H1 (cell line): ENCODE measurements around the gene AGXT2. TPM values are rescaled to one million over a fixed set of nuclear protein-coding genes. Genes with fewer than 3 reads are reported as not detected.

Experiments
- CTCF ChIA-PET: fragments of 300-600 bp; sonication (Branson Sonifier 250); formaldehyde crosslinking; loops from one replicate; lab custom pipeline; 2021; ENCODE audit not compliant: partially characterized antibody; lab: Charles Lee
- POLR2A ChIA-PET: fragments of 300-600 bp; sonication (Branson Sonifier 250); formaldehyde crosslinking; loops from one replicate; lab custom pipeline; 2021; ENCODE audit warnings: inconsistent platforms; ENCODE audit not compliant: partially characterized antibody; lab: Charles Lee
- DNase-seq, 2 experiments: peaks; one replicate each; pipeline versions ENCODE4 v3.0.0 to v3.0.0-alpha.2; 2010 to 2022; ENCODE audit warnings: low spot score in 2 of 2, low read depth in 1 of 2, mixed read lengths in 1 of 2
- FAIRE-seq: peaks from 2 replicates; lab custom pipeline; 2011; peaks lifted over from hg19 to GRCh38; lab: Jason Lieb, UNC
- H2AFZ ChIP-seq: 2 replicates; pipeline ENCODE4 v1.8.1; 2012; ENCODE audit warnings: low read length, inconsistent platforms
- H2AK5ac ChIP-seq: 2 replicates; pipeline ENCODE4 v1.6.1; 2013; ENCODE audit warnings: low read depth, low read length
- H2BK120ac ChIP-seq: replicated peaks from 2 replicates; pipeline ENCODE3; 2013; ENCODE audit warnings: low read depth, low read length, inconsistent platforms
- H2BK12ac ChIP-seq: 2 replicates; pipeline ENCODE4 v1.6.1; 2013; ENCODE audit warnings: low read depth, low read length
- H2BK15ac ChIP-seq: 2 replicates; pipeline ENCODE4 v1.6.1; 2013; ENCODE audit warnings: low read length
- H2BK20ac ChIP-seq: 2 replicates; pipeline ENCODE4 v1.6.1; 2013; ENCODE audit warnings: low read length
- H2BK5ac ChIP-seq: 2 replicates; pipeline ENCODE4 v1.6.1; 2013; ENCODE audit warnings: low read depth, low read length
- H3K14ac ChIP-seq: 2 replicates; pipeline ENCODE4 v1.6.1; 2013; ENCODE audit warnings: inconsistent platforms; ENCODE audit not compliant: insufficient read length
- H3K18ac ChIP-seq: 2 replicates; pipeline ENCODE4 v1.6.1; 2013; ENCODE audit warnings: low read length; ENCODE audit errors: extremely low read depth
- H3K23ac ChIP-seq: 2 replicates; pipeline ENCODE4 v1.6.1; 2013; ENCODE audit warnings: inconsistent platforms; ENCODE audit not compliant: insufficient read length
- H3K23me2 ChIP-seq: 2 replicates; pipeline ENCODE4 v1.6.1; 2013; ENCODE audit warnings: low read depth, low read length
- H3K27ac ChIP-seq: 2 replicates; pipeline ENCODE4 v1.6.1; 2011; ENCODE audit warnings: low read depth, low read length, inconsistent platforms
- H3K27me3 ChIP-seq, 4 experiments: replicated peaks in 1 of 4; 1 replicate in 1 of 4; 2 replicates in 3 of 4; pipeline versions ENCODE4 v1.6.1 to v1.8.1; 2011 to 2013; ENCODE audit warnings: low read length in 3 of 4, mild to moderate bottlenecking in 3 of 4, inconsistent platforms in 2 of 4, mixed read lengths in 2 of 4, moderate library complexity in 1 of 4; ENCODE audit not compliant: control insufficient read depth in 3 of 4, insufficient read depth in 3 of 4; ENCODE audit errors: extremely low read depth in 1 of 4
- H3K36me3 ChIP-seq, 4 experiments: 2 replicates each; pipeline versions ENCODE4 v1.6.1 to v1.8.1; 2011 to 2013; ENCODE audit warnings: mild to moderate bottlenecking in 4 of 4, low read length in 3 of 4, moderate library complexity in 2 of 4, control low read depth in 1 of 4, inconsistent platforms in 1 of 4; ENCODE audit not compliant: insufficient read depth in 4 of 4, control insufficient read depth in 2 of 4
- H3K4ac ChIP-seq: replicated peaks from 2 replicates; pipeline ENCODE3; 2013; ENCODE audit warnings: low read length, low read depth, mixed read lengths, inconsistent platforms; ENCODE audit not compliant: insufficient read length
- H3K4me1 ChIP-seq, 4 experiments: replicated peaks in 1 of 4; 1 replicate in 1 of 4; 2 replicates in 3 of 4; pipeline versions ENCODE4 v1.6.1 to v1.8.1; 2011 to 2013; ENCODE audit warnings: low read length in 3 of 4, inconsistent platforms in 2 of 4, mixed read lengths in 1 of 4; ENCODE audit not compliant: insufficient read depth in 4 of 4, control insufficient read depth in 3 of 4
- H3K4me2 ChIP-seq, 2 experiments: 2 replicates each; pipeline versions ENCODE4 v1.6.1 to v1.8.1; 2011 to 2013; ENCODE audit warnings: low read depth in 2 of 2, low read length in 2 of 2, control low read depth in 1 of 2, inconsistent platforms in 1 of 2, mild to moderate bottlenecking in 1 of 2; ENCODE audit not compliant: insufficient read depth in 1 of 2
- H3K4me3 ChIP-seq, 4 experiments: fragments of 200-600, 300-600 bp in 1 of 4; sonication (generic), shearing (Covaris generic), sonication (Bioruptor Twin) in 1 of 4; 2 replicates each; pipeline versions ENCODE4 v1.5.1 to v1.8.1; 2011 to 2016; ENCODE audit warnings: low read length in 4 of 4, low read depth in 3 of 4, control low read depth in 2 of 4, inconsistent platforms in 2 of 4, mild to moderate bottlenecking in 2 of 4, mixed read lengths in 1 of 4, moderate library complexity in 1 of 4; ENCODE audit not compliant: insufficient read depth in 2 of 4; ENCODE audit errors: extremely low read depth in 1 of 4
- H3K56ac ChIP-seq: replicated peaks from 2 replicates; pipeline ENCODE3; 2013; ENCODE audit warnings: low read depth, mild to moderate bottlenecking, mixed read lengths, low read length, inconsistent platforms; ENCODE audit not compliant: insufficient read length
- H3K79me1 ChIP-seq: 2 replicates; pipeline ENCODE4 v1.6.1; 2013; ENCODE audit warnings: low read depth, low read length, control low read depth
- H3K79me2 ChIP-seq, 2 experiments: 2 replicates each; pipeline versions ENCODE4 v1.6.1 to v1.8.1; 2012 to 2013; ENCODE audit warnings: low read length in 2 of 2, mild to moderate bottlenecking in 2 of 2, inconsistent platforms in 1 of 2; ENCODE audit not compliant: insufficient read depth in 2 of 2, control insufficient read depth in 1 of 2
- H3K9ac ChIP-seq, 4 experiments: replicated peaks in 1 of 4; 1 replicate in 1 of 4; 2 replicates in 3 of 4; pipeline versions ENCODE4 v1.6.1 to v1.8.1; 2011 to 2013; ENCODE audit warnings: low read depth in 3 of 4, low read length in 3 of 4, control low read depth in 2 of 4, mild to moderate bottlenecking in 2 of 4, moderate library complexity in 2 of 4, inconsistent platforms in 1 of 4; ENCODE audit errors: extremely low read depth in 1 of 4
- H3K9me3 ChIP-seq, 2 experiments: 2 replicates each; pipeline versions ENCODE4 v1.6.1 to v1.8.1; 2012 to 2013; ENCODE audit warnings: mild to moderate bottlenecking in 2 of 2, moderate library complexity in 2 of 2, control low read depth in 1 of 2, inconsistent platforms in 1 of 2, low read depth in 1 of 2, low read length in 1 of 2, mixed read lengths in 1 of 2; ENCODE audit not compliant: insufficient read depth in 2 of 2
- H4K20me1 ChIP-seq, 2 experiments: replicated peaks in 1 of 2; 2 replicates each; pipeline versions ENCODE3 to v1.8.1; 2011 to 2013; ENCODE audit warnings: inconsistent platforms in 2 of 2, low read length in 2 of 2, mild to moderate bottlenecking in 1 of 2; ENCODE audit not compliant: insufficient read depth in 2 of 2, control insufficient read depth in 1 of 2
- H4K5ac ChIP-seq: 2 replicates; pipeline ENCODE4 v1.6.1; 2013; ENCODE audit warnings: low read length, low read depth, mixed read lengths, inconsistent platforms; ENCODE audit not compliant: insufficient read length
- H4K8ac ChIP-seq: 2 replicates; pipeline ENCODE4 v1.8.0; 2013; ENCODE audit warnings: mild to moderate bottlenecking, moderate library complexity, low read length, inconsistent platforms; ENCODE audit not compliant: insufficient read depth; ENCODE audit errors: extremely low read depth
- H4K91ac ChIP-seq: replicated peaks from 2 replicates; pipeline ENCODE3; 2013; ENCODE audit warnings: low read length, mixed read lengths, inconsistent platforms; ENCODE audit not compliant: insufficient read length
- BRCA1 ChIP-seq: IDR thresholded peaks from 2 replicates; pipeline ENCODE4 v1.6.1; 2012; ENCODE audit warnings: low read depth, low read length, improper control_type of control experiment
- CHD1 ChIP-seq: IDR thresholded peaks from 2 replicates; pipeline ENCODE4 v1.6.1; 2012; ENCODE audit warnings: low read depth, low read length, improper control_type of control experiment
- CREB1 ChIP-seq: IDR thresholded peaks from 2 replicates; pipeline ENCODE4 v1.6.1; 2012; ENCODE audit warnings: inconsistent platforms
- E2F6 ChIP-seq: IDR thresholded peaks from 2 replicates; pipeline ENCODE4 v1.6.1; 2012; ENCODE audit warnings: inconsistent platforms
- FOSL1 ChIP-seq: IDR thresholded peaks from 2 replicates; pipeline ENCODE4 v1.6.1; 2011; ENCODE audit warnings: mild to moderate bottlenecking, low read depth, low read length, moderate library complexity; ENCODE audit not compliant: insufficient read depth
- POLR2A ChIP-seq, 2 experiments: IDR thresholded peaks; 1 replicate in 1 of 2; 2 replicates in 1 of 2; pipeline ENCODE4 v1.6.1; 2011; ENCODE audit warnings: low read depth in 2 of 2, low read length in 2 of 2, mild to moderate bottlenecking in 2 of 2; ENCODE audit errors: control extremely low read depth in 1 of 2
- RFX5 ChIP-seq: IDR thresholded peaks from 2 replicates; pipeline ENCODE4 v1.6.1; 2011; ENCODE audit warnings: low read depth, low read length, improper control_type of control experiment, borderline replicate concordance
- SP2 ChIP-seq: IDR thresholded peaks from 2 replicates; pipeline ENCODE4 v1.6.1; 2012; ENCODE audit warnings: mild to moderate bottlenecking, low read length, inconsistent platforms
- SUZ12 ChIP-seq: fragments of 200-600 bp; sonication (generic); IDR thresholded peaks from 2 replicates; pipeline ENCODE4 v1.6.1; 2012; ENCODE audit warnings: mild to moderate bottlenecking, inconsistent platforms, low read length, moderate library complexity, mixed read lengths
- TAF7 ChIP-seq: optimal IDR thresholded peaks from 2 replicates; pipeline ENCODE3; 2011; ENCODE audit warnings: low read depth, mild to moderate bottlenecking, inconsistent platforms, low read length, moderate library complexity, borderline replicate concordance
- YY1 ChIP-seq: IDR thresholded peaks from 2 replicates; pipeline ENCODE4 v1.6.1; 2011; ENCODE audit warnings: low read depth, mild to moderate bottlenecking, low read length
- ZNF274 ChIP-seq: IDR thresholded peaks from 2 replicates; pipeline ENCODE4 v1.7.0; 2012; ENCODE audit warnings: low read length, borderline replicate concordance; ENCODE audit errors: extremely low read depth
- WGBS, 2 experiments: shearing (Covaris generic) in 1 of 2; methylation state at CpG; one replicate each; pipeline versions ENCODE4 v1.1.6 to v1.1.7; 2013 to 2015; ENCODE audit warnings: low lambda C conversion rate in 2 of 2, mixed read lengths in 2 of 2, inconsistent platforms in 1 of 2, low coverage in 1 of 2, missing lambda C conversion rate in 1 of 2; ENCODE audit not compliant: insufficient replicate concordance in 2 of 2, insufficient coverage in 1 of 2, insufficient read length in 1 of 2; ENCODE audit errors: extremely low coverage in 1 of 2, missing lambda C conversion rate in 1 of 2; 5-methylcytosine and 5-hydroxymethylcytosine counted together
- polyA plus RNA-seq, 7 experiments: library from polyadenylated mRNA; depleted of rRNA in 3 of 7; stranded (reverse) in 5 of 7; unstranded in 2 of 7; fragments of >200 nt in 5 of 7; fragments of 200-250 nt in 2 of 7; gene quantifications; 1 replicate in 5 of 7; 2 replicates in 1 of 7; 4 replicates in 1 of 7; pipeline versions ENCODE4 v1.2.1 to v1.2.3, GENCODE V29; 2011 to 2013; ENCODE audit warnings: missing spikeins in 2 of 7, mixed read lengths in 2 of 7
- total RNA-seq: library from RNA; stranded (reverse); fragmentation: NEBNext Ultra II Directional; extraction: Animal tissue kit (Norgen Biotek cat#: 25700); gene quantifications from 2 replicates; pipeline ENCODE4 v1.2.1, GENCODE V29; 2021
- TF ChIP-seq, protein P1 (sequence below), 3 experiments: IDR thresholded peaks; 1 replicate in 2 of 3; 2 replicates in 1 of 3; pipeline versions ENCODE4 v1.5.1 to v1.6.1; 2011; ENCODE audit warnings: low read length in 3 of 3, mild to moderate bottlenecking in 3 of 3, inconsistent platforms in 2 of 3, low read depth in 1 of 3, moderate library complexity in 1 of 3; ENCODE audit not compliant: insufficient read depth in 1 of 3; ENCODE audit errors: control extremely low read depth in 1 of 3

Gene AGXT2
- total and polyA plus RNA-seq, 2 of the 8 experiments (the other 6 are each of a cell fraction or from before 2014, with no cell fraction given) = not detected

- Histone ChIP-seq H4K5ac (no peak overlapping the region), H3K14ac (no peak overlapping the region), H2BK120ac (no peak overlapping the region), H3K4ac (no peak overlapping the region), H3K9ac (no peak overlapping the region), H3K56ac (no peak overlapping the region), H2BK20ac (no peak overlapping the region), H2AFZ (no peak overlapping the region), H3K23me2 (no peaks in the 10 kb centered on the region), H3K23ac (no peak overlapping the region), H3K79me1 (no peaks in the 10 kb centered on the region), H3K27ac (no peak overlapping the region), H4K20me1 (no peaks in the 10 kb centered on the region), H2BK5ac (no peak overlapping the region), H3K27me3 (no peaks in the 10 kb centered on the region), H3K4me1 (no peaks in the 10 kb centered on the region), H3K79me2 (no peaks in the 10 kb centered on the region), H4K8ac (no peak overlapping the region), H2BK12ac (no peak overlapping the region), H3K9me3 (no peaks in the 10 kb centered on the region), H2AK5ac (no peak overlapping the region), H2BK15ac (no peak overlapping the region), H3K4me2 (no peak overlapping the region), H3K4me3 (no peak overlapping the region), H3K36me3 (no peaks in the 10 kb centered on the region), H4K91ac (no peak overlapping the region), H3K18ac (no peak overlapping the region)
- 85% methylated on average over 4 of the region's 4 CpGs; no CpG with 5 or more reads in 1 of the 2 experiments for WGBS, 2 experiments
- ChIA-PET POLR2A (no interaction called here), CTCF (interaction anchor here (1.1 to 2.4 kb wide), 3 partner anchors 10 to 35 kb away, joined by 4 to 12 read pairs (median 11); no protein-coding TSS in a partner anchor)
- DNase-seq = no peak
- no peak for FAIRE-seq
- TF ChIP-seq, protein P1, sequence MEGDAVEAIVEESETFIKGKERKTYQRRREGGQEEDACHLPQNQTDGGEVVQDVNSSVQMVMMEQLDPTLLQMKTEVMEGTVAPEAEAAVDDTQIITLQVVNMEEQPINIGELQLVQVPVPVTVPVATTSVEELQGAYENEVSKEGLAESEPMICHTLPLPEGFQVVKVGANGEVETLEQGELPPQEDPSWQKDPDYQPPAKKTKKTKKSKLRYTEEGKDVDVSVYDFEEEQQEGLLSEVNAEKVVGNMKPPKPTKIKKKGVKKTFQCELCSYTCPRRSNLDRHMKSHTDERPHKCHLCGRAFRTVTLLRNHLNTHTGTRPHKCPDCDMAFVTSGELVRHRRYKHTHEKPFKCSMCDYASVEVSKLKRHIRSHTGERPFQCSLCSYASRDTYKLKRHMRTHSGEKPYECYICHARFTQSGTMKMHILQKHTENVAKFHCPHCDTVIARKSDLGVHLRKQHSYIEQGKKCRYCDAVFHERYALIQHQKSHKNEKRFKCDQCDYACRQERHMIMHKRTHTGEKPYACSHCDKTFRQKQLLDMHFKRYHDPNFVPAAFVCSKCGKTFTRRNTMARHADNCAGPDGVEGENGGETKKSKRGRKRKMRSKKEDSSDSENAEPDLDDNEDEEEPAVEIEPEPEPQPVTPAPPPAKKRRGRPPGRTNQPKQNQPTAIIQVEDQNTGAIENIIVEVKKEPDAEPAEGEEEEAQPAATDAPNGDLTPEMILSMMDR (IDR thresholded peaks at IDR 0.05; ENCODE audit: control extremely low read depth in 1 of 3, insufficient read depth in 1 of 3, low read depth in 1 of 3, low read length in 3 of 3) = no peak
- TF ChIP-seq RFX5 = no peak
- no peak for TF ChIP-seq FOSL1
- no peak for TF ChIP-seq CHD1
- TF ChIP-seq TAF7 = no peak
- no peak for TF ChIP-seq YY1
- no peak for TF ChIP-seq SP2
- no peak for TF ChIP-seq CREB1
- no peak for TF ChIP-seq POLR2A (IDR thresholded peaks at IDR 0.05; ENCODE audit: control extremely low read depth in 1 of 2, low read depth in 2 of 2, low read length in 2 of 2)
- no peak for TF ChIP-seq E2F6
- TF ChIP-seq BRCA1 = no peak
- no peak for TF ChIP-seq SUZ12
- no peak for TF ChIP-seq ZNF274
Observed at GRCh38 chr5:34967540-34967939, 80.2 kb downstream of the AGXT2 start.
